ENCODE results near the gene RAD50. TPM values are rescaled to one million over a fixed set of nuclear protein-coding genes. Genes with fewer than 3 reads are reported as not detected.

RAD50 gene
- polyA plus RNA-seq, 1 of the 3 experiments (the other 2 are of a cell fraction), result 20.0 TPM

- H3K27me3 ChIP-seq (ENCODE audit: insufficient read depth), result no peaks in the 10 kb centered on the region
- H3K9me2 ChIP-seq, result no peaks in the 10 kb centered on the region
- H4K20me1 ChIP-seq (ENCODE audit: insufficient read depth), result no peaks in the 10 kb centered on the region
- no peak overlapping the region for H3K4me2 ChIP-seq
- no peak for DNase-seq
- no peak overlapping the region for H3K27ac ChIP-seq (ENCODE audit: low read depth in 2 of 2, low read length in 1 of 2)
- ChIA-PET CTCF (no interaction called here), POLR2A (no interaction called here)
- H2AFZ ChIP-seq (ENCODE audit: low read depth), result no peak overlapping the region
- no peak for TF ChIP-seq RAD21 (IDR thresholded peaks at IDR 0.05; ENCODE audit: low read length)
- no peak for TF ChIP-seq GABPA (IDR thresholded peaks at IDR 0.05; ENCODE audit: low read depth)
- no peak for TF ChIP-seq MAX (IDR thresholded peaks at IDR 0.05; ENCODE audit: low read depth)
- no peak for TF ChIP-seq SMC3 (IDR thresholded peaks at IDR 0.05; ENCODE audit: low read depth, low read length)
- no peak for TF ChIP-seq TAF1 (IDR thresholded peaks at IDR 0.05; ENCODE audit: borderline replicate concordance, low read depth, low read length)
- no peak for TF ChIP-seq MEF2A (IDR thresholded peaks at IDR 0.05; ENCODE audit: borderline replicate concordance, low read depth)
- TF ChIP-seq SIN3A (IDR thresholded peaks at IDR 0.05; ENCODE audit: borderline replicate concordance, low read depth, low read length), result no peak
- no peak for TF ChIP-seq NFIC (IDR thresholded peaks at IDR 0.05; ENCODE audit: borderline replicate concordance)
- TF ChIP-seq EZH2phosphoT487 (IDR thresholded peaks at IDR 0.05; ENCODE audit: borderline replicate concordance, low read depth), result no peak
- H3K4me3 ChIP-seq (ENCODE audit: low read depth in 2 of 2, low read length in 1 of 2), result no peak overlapping the region
- H3K9ac ChIP-seq, result no peak overlapping the region
- H3K79me2 ChIP-seq (ENCODE audit: insufficient read depth), result no peaks in the 10 kb centered on the region
- no peaks in the 10 kb centered on the region for H3F3A ChIP-seq (replicated peaks; ENCODE audit: insufficient read depth)
- peaks cover 13 to 16% of the 10 kb centered on the region in 2 experiments for H3K36me3 ChIP-seq (replicated peaks in 1 of 2; ENCODE audit: control insufficient read depth in 1 of 2, insufficient read depth in 2 of 2, low read length in 1 of 2)
- H3K4me1 ChIP-seq (ENCODE audit: control insufficient read depth in 1 of 2, insufficient read depth in 2 of 2, low read depth in 1 of 2, low read length in 1 of 2), result no peaks in the 10 kb centered on the region
- no peaks in the 10 kb centered on the region for H3K9me3 ChIP-seq
Observed at GRCh38 chr5:132692632-132692967, 135.8 kb downstream of the RAD50 start.

Other genes starting within 250 kb of the RAD50 start
- 8.3 and 12.3 TPM in 2 replicates for gene SLC22A5, start 187.3 kb upstream of the RAD50 start, polyA plus RNA-seq (2012; rRNA removed)
- gene IRF1, start 66.2 kb upstream of the RAD50 start, polyA plus RNA-seq (2012; rRNA removed), result 13.8 and 15.2 TPM in 2 replicates
- not detected in 2 replicates for gene IL5, start 13.5 kb upstream of the RAD50 start, polyA plus RNA-seq (2012; rRNA removed)
- 0.05 and 0.08 TPM in 2 replicates for gene IL13, start 101.2 kb downstream of the RAD50 start, polyA plus RNA-seq (2012; rRNA removed)
- not detected in 2 replicates for gene IL4, start 117.0 kb downstream of the RAD50 start, polyA plus RNA-seq (2012; rRNA removed)
- 5.1 and 5.2 TPM in 2 replicates for gene KIF3A, start 180.6 kb downstream of the RAD50 start, polyA plus RNA-seq (2012; rRNA removed)
- gene CCNI2, start 190.4 kb downstream of the RAD50 start, polyA plus RNA-seq (2012; rRNA removed), result 0.05 and 0.34 TPM in 2 replicates
- 54.9 and 57.6 TPM in 2 replicates for gene SEPTIN8, start 220.3 kb downstream of the RAD50 start, polyA plus RNA-seq (2012; rRNA removed)